K562 (cell line): ENCODE results near the gene IGFL1.
"Not testable (repeated sequence)": the region's sequence is repeated elsewhere in the genome, so short reads cannot be mapped to it uniquely, and the experiment has no call there.

Source experiments
- CCAR2 ChIP-seq: fragments of 200-400 bp; formaldehyde crosslinking; IDR thresholded peaks from 2 replicates; pipeline ENCODE4 v1.6.1; 2017; ENCODE audit warnings: mild to moderate bottlenecking, low read depth, low read length
- JUNB ChIP-seq: fragments of 450-650 bp; formaldehyde crosslinking; conservative IDR thresholded peaks from 2 replicates; pipeline ENCODE4 v1.4.0; 2020; ENCODE audit warnings: mild to moderate bottlenecking
- POLR2A ChIP-seq: fragments of 450-650 bp; conservative IDR thresholded peaks from 2 replicates; pipeline ENCODE4 v1.6.1; 2016
- ZEB2 ChIP-seq: fragments of 450-650 bp; IDR thresholded peaks from 2 replicates; pipeline ENCODE4 v1.6.1; 2016
- ZNF316 ChIP-seq: fragments of 450-650 bp; IDR thresholded peaks from 2 replicates; pipeline ENCODE4 v1.6.1; 2016
- TF ChIP-seq, protein P1 (sequence below), 3 experiments: IDR thresholded peaks in 2 of 3; conservative IDR thresholded peaks in 1 of 3; 2 replicates each; pipeline ENCODE4 v1.5.1; 2011 to 2012; ENCODE audit warnings: low read length in 3 of 3, mild to moderate bottlenecking in 3 of 3, control low read depth in 2 of 3, improper control_type of control experiment in 1 of 3, inconsistent platforms in 1 of 3, low read depth in 1 of 3, mixed read lengths in 1 of 3, moderate library complexity in 1 of 3; ENCODE audit not compliant: insufficient read depth in 2 of 3
- TF ChIP-seq, protein P2 (sequence below): sonication (generic); formaldehyde crosslinking; IDR thresholded peaks from 2 replicates; pipeline ENCODE4 v1.8.0; 2022; ENCODE audit warnings: mild to moderate bottlenecking, missing genetic modification reagents

DNA sequence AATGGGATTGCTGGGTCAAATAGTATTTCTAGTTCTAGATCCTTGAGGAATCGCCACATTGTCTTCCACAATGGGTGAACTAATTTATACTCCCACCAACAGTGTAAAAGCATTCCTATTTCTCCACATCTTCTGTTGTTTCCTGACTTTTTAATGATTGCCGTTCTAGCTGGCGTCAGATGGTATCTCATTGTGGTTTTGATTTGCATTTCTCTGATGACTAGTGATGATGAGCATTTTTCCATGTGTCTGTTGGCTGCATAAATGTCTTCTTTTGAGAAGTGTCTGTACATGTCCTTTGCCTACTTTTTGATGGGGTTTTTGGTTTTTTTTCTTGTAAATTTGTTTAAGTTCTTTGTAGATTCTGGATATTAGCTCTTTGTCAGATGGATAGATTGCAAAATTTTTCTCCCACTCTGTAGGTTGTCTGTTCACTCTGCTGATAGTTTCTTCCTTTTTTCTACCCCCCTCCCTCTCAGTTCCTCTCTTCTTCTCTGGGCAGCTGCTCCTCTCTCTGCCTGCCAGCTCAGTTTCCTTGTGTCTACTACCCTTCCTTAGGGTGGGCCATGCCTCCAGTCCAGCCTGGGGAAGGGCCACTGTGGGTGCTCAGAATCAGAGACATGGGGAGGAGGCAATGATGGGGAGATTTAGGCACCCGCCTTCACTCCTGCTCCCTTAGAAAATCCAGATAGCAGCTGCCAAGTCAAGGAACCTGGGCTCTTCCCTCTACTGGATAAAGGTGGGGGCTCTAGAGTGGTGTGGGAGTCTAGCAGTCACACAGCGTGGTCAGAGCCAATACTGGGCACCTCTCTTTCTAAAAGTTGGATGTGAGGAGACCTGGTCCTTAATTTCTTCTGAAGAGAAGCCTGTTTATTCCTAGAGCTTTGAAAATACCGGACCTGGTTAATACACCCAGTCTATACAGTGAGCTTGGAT lies 44.5 kb upstream of the IGFL1 start:
- TF ChIP-seq POLR2A; ZEB2; ZNF316; JUNB (CRISPR knock-in tag); CCAR2: not testable (repeated sequence)
- TF ChIP-seq, protein P1, sequence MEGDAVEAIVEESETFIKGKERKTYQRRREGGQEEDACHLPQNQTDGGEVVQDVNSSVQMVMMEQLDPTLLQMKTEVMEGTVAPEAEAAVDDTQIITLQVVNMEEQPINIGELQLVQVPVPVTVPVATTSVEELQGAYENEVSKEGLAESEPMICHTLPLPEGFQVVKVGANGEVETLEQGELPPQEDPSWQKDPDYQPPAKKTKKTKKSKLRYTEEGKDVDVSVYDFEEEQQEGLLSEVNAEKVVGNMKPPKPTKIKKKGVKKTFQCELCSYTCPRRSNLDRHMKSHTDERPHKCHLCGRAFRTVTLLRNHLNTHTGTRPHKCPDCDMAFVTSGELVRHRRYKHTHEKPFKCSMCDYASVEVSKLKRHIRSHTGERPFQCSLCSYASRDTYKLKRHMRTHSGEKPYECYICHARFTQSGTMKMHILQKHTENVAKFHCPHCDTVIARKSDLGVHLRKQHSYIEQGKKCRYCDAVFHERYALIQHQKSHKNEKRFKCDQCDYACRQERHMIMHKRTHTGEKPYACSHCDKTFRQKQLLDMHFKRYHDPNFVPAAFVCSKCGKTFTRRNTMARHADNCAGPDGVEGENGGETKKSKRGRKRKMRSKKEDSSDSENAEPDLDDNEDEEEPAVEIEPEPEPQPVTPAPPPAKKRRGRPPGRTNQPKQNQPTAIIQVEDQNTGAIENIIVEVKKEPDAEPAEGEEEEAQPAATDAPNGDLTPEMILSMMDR (IDR thresholded peaks at IDR 0.05 in 2 of 3, conservative IDR thresholded peaks at IDR 0.05 in 1 of 3; ENCODE audit: insufficient read depth in 2 of 3, low read depth in 1 of 3, low read length in 3 of 3), result not testable (repeated sequence)
- TF ChIP-seq, protein P2, sequence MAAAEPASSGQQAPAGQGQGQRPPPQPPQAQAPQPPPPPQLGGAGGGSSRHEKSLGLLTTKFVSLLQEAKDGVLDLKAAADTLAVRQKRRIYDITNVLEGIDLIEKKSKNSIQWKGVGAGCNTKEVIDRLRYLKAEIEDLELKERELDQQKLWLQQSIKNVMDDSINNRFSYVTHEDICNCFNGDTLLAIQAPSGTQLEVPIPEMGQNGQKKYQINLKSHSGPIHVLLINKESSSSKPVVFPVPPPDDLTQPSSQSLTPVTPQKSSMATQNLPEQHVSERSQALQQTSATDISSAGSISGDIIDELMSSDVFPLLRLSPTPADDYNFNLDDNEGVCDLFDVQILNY (CRISPR knock-in tag), result not testable (repeated sequence)
